Fibroblast of lung (primary cell): ENCODE measurements around the gene USP32.

Experiments used
- CTCF ChIP-seq, 2 donors: IDR thresholded peaks in 1 of 2; conservative IDR thresholded peaks in 1 of 2; 1 replicate in 1 of 2; 2 replicates in 1 of 2; pipeline ENCODE4 v1.5.1; 2011 to 2012; ENCODE audit warnings: low read length in 2 of 2, control low read depth in 1 of 2, inconsistent platforms in 1 of 2, low read depth in 1 of 2, mild to moderate bottlenecking in 1 of 2
- EZH2 ChIP-seq: IDR thresholded peaks from 2 replicates; pipeline ENCODE4 v1.5.1; 2012; ENCODE audit warnings: low read length, control low read depth, mild to moderate bottlenecking; ENCODE audit errors: missing control alignments

DNA sequence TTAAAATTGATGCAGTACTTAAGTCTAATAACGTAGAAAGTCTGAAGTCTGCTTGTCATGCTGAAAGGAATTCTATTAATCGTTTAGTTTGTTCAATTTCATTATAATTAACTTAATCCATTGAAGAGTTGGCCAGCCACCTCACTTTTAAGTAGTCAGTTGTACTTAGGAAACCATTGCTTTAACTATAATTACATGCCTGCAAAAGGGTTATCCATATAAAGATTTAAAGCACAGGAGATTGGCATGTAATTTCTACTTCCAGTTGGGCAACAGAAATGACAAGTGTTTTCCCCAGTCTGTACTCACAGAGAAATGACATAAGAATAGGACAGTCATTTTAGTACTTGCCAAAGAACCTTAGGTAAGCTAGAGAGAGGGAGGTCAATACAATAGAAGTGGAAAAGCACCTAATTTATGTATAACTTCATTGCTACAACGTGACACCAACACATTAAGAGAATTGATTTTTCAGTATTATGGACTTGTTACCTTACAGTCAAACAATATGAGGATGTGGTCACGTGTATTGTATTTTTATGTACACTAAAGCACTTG, 3.7 kb upstream of the USP32 start:
- TF ChIP-seq EZH2, result no peak
- no peak for TF ChIP-seq CTCF (conservative IDR thresholded peaks at IDR 0.05 in 1 of 2, IDR thresholded peaks at IDR 0.05 in 1 of 2; ENCODE audit: low read depth in 1 of 2, low read length in 2 of 2)
